HG03442 (cell line): Measurements from ENCODE around the gene ZNF154.
A peak's percentile ranks its signal among the peaks of the same experiment; 100 is the strongest.
"Not testable (repeated sequence)": the region's sequence is repeated elsewhere in the genome, so short reads cannot be mapped to it uniquely, and the experiment has no call there.

Source experiments
- ATAC-seq: cut with Tn5 transposase; IDR thresholded peaks from one replicate; pipeline ENCODE4 v1.9.1; 2021; ENCODE audit warnings: mild to moderate bottlenecking, moderate library complexity; ENCODE audit not compliant: unreplicated experiment

The ZNF154 gene

GRCh38 chr19:57708641-57709361, at the start of gene ZNF154:
TSS of gene ZNF154 (minus strand) at chr19:57709204. CDS start at chr19:57708971, 233 bp downstream.
- no peak for ATAC-seq

DNA sequence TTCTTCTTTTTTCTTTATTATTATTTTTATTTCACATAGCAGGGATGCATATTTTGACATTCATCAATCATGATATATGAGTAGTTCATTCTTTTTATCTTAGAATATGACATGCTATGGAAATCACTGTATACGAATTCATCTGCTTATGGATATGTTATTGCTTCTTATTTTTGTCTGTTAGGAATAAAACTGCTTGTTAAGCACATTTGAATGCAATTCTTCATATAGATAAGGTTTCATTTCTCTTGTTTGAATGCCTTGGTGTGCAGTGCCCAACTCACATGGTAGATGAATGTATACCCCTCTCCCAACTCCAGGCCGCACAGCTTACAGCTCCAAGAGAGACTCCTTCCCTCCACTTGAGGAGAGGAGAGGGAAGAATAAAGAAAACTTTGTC, 48.9 kb upstream of the ZNF154 start:
- no peak for ATAC-seq

DNA sequence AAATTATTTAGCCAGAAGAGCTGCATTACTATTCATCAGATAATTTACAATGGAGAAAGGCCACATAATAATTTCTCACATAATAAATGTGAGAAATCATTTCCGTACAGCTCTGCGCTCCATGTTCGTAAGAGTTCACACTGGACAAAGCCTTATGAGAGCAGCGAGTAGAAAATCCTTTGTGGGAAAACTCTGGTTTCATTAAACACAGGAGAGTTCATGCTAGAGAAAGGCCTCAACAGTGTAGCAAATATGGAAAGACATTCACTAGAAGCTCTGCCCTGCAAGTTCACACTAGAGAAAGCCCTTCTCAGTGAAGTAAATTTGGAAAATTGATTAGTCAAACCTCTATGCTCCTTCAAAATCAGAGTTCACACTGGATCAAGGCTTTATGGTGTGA, 46.0 kb upstream of the ZNF154 start:
- no peak for ATAC-seq

DNA sequence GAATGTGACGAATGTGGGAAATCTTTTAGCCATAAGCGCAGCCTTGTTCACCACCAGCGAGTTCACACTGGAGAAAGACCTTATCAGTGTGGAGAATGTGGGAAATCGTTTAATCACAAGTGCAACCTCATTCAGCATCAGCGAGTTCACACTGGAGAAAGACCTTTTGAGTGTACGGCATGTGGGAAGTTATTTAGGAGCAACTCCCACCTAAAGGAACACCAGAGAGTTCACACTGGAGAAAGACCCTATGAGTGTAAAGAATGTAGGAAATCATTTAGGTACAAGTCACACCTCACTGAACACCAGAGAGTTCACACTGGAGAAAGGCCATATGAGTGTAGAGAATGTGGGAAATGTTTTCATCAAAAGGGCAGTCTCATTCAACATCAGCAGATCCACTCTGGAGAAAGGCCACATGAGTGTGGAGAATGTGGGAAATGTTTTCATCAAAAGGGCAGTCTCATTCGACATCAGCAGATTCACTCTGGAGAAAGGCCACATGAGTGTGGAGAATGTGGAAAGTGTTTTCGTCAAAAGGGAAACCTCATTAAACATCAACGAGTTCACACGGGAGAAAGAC, 45.2 kb upstream of the ZNF154 start:
- ATAC-seq, result no peak

DNA sequence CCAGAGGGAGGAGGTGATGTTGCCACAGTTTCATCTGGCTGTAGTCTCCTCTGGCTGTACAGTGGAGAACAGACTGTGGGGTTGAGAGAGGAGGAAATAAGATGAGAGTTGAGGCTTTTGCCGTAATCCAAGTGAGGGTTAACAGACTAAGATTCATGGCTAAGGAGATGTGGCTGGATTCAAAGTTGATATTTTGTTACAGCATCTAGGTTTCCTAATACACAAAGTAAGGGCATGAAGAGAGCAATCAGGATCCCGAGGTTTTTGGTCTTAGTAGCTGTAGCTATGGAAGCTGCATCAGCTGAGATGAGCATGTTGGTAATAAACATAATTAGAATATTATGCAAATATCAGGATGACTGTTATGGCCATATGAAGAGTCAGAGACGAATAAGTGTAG, 39.0 kb upstream of the ZNF154 start:
- no peak for ATAC-seq

DNA sequence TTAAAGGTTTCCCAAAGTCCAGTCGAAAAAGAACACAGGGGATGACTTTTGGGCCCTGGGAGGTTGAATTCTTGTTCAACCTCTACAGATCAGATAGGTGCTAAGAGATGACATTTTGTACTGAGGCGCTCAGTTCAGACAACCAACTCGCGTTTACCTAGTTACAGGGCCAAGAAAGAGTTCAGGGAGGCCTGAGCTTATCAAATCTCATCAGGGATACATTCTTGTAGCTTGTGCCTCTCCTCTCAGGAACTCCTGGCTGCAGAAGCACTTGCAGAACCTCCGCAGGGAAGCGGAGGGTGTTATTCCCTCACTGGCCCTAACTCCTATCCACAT, 38.4 kb upstream of the ZNF154 start:
- no peak for ATAC-seq

GRCh38 chr19:57746580-57747471, 37.8 kb upstream of the ZNF154 start, which contains the start of gene ZNF776:
TSS of gene ZNF776 (plus strand) at chr19:57746815. CDS start at chr19:57747059, 244 bp downstream.
- peak; percentile 93 for ATAC-seq

DNA sequence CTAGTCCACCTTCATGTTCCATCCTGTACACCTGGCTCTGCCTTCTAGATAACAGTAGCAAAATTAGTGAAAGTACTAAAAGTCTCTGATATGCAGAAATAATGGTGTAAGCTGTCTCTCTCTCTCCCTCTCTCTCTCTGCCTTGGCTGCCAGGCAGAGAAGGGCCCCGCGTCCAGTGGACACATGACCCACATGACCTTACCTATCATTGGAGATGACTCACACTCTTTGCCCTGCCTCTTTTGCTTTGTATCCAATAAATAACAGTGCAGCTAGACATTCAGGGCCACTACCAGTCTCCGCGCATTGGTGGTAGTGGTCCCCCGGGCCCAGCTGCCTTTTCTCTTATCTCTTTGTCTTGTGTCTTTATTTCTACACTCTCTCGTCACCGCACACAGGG, 29.8 kb upstream of the ZNF154 start:
- ATAC-seq, result not testable (repeated sequence)

GRCh38 chr19:57738320-57738719, 29.3 kb upstream of the ZNF154 start:
- not testable (repeated sequence) for ATAC-seq

- no peak for ATAC-seq
Measured at GRCh38 chr19:57720878-57721277, 11.9 kb upstream of the ZNF154 start.

- ATAC-seq, result no peak
Measured at GRCh38 chr19:57719901-57720519, 11.0 kb upstream of the ZNF154 start.

DNA sequence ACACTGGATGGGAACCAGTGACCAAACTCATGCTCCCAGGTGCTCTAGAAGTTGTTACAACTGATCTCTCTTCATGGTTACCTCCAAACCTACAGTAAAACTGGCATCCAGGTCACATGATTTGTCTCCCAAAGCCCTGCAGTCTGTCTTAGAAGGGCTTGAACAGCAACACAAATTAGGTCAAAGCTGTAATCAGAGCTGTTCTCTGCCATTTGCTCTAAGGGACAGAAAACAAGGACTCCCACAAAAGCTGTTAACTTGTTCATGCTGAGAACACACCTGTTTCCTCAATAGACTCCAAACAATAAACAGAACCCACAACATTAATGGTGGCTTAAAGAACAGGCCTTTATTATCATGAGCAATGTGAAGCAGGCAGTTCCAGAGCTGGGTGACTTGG, 10.4 kb upstream of the ZNF154 start:
- no peak for ATAC-seq

GRCh38 chr19:57712222-57712621, 3.2 kb upstream of the ZNF154 start:
- ATAC-seq, result no peak

DNA sequence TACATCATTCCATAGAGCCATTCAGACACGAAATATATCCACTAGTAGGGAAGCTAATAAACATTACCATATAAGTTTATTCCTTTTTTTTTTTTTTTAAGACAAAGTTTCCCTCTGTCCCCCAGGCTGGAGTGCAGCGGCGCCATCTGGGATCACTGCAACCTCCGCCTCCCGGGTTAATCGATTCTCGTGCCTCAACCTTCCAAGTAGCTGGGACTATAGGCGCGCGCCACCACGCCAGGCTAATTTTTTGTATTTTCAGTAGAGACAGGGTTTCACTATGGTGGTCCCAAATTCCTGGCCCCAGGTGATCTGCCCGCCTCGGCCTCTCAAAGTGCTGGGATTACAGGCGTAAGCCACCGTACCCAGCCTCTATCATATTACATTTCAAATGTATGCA, 612 bp upstream of the ZNF154 start:
- ATAC-seq, result no peak

- no peak for ATAC-seq
Measured at GRCh38 chr19:57706346-57706745, 2.7 kb downstream of the ZNF154 start.

GRCh38 chr19:57701625-57702024, 7.4 kb downstream of the ZNF154 start:
- no peak for ATAC-seq

GRCh38 chr19:57689750-57690149, 19.3 kb downstream of the ZNF154 start:
- no peak for ATAC-seq

GRCh38 chr19:57688011-57688763, 20.8 kb downstream of the ZNF154 start:
- no peak for ATAC-seq

GRCh38 chr19:57687363-57688010, 21.5 kb downstream of the ZNF154 start:
- no peak for ATAC-seq

DNA sequence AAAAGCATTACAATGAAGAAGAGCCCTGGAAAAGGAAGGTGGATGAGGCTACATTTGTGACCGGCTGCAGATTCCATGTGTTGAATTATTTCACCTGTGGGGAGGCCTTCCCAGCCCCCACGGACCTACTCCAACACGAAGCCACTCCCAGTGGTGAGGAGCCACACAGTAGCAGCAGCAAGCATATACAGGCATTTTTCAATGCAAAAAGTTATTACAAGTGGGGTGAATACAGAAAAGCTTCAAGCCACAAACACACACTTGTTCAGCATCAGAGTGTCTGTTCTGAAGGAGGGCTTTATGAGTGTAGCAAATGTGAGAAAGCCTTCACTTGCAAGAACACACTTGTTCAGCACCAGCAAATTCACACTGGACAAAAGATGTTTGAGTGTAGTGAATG, 22.3 kb downstream of the ZNF154 start:
- ATAC-seq, result no peak
